ENCODE results near the gene NF2.

DNA sequence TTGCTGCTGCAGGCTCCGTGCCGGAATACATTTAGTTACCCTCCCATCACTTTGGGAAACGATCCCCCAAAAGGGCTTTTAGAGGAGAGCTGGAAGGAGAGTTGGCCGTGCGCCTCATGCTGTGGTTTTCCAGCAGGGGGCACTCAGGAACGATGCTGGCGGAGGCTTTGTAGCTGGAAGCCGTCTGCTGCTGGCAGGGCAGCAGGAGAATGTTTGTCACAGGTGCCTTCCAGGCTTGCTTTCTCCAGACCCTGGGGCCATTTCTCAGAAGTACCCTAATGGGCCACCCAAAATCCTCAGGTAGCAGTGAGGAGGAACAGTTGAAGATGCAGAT, 86.4 kb downstream of the NF2 start:
- TF ChIP-seq CTCF (IDR thresholded peaks at IDR 0.05) (peak; percentile 11 to 41 (median 30)), POLR2A (IDR thresholded peaks at IDR 0.05) (no peak)

All from ovary (tissue), 3 donors.